Stimulated activated CD4-positive, alpha-beta T cell treated with anti-CD3 and anti-CD28 coated beads, TNF-alpha, amount 100 ng/mL, for 48 hours (primary cell): ENCODE measurements around the gene CAP1.

Experiments
- DNase-seq, 3 donors: peaks; one replicate each; pipeline ENCODE4 v3.0.0-alpha.2; 2020; ENCODE audit warnings: low read depth in 3 of 3

The CAP1 gene

DNA sequence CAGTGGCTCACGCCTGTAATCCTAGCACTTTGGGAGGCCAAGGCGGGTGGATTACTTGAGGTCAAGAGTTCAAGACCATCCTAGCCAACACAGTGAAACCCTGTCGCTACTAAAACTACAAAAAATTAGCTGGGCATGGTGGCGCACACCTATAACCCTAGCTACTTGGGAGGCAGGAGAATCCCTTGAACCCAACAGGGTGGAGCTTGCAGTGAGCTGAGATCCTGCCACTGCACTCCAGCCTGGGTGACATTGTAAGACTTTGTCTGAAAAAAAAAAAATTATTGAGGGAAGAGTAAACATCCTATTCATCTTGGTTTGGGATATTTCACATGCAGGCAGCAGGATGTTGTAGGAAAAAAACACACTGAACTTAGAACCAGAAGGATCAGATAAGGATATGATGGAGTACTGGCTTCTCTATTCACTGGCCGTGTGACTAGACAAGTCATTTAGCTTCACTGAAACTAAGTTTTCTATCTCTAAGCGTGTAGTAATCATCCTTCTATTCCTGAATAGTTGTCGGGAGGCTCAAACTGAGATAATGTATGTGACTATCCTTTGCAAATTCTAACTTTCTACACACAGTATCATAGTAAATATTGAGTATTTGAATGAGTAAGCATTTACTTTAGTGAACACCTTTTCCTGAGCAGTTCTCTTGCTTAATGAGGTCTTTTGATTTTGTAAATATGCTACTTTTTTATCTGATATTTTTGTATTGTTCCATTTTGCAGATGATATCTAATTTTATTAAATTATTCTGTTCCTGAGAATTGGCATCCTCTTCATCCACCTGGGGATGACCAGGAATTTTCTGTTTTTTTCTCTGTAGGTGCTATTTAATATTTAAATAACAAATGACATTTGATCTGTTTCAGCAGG, 18.2 kb downstream of the CAP1 start:
- DNase-seq = no peak

DNA sequence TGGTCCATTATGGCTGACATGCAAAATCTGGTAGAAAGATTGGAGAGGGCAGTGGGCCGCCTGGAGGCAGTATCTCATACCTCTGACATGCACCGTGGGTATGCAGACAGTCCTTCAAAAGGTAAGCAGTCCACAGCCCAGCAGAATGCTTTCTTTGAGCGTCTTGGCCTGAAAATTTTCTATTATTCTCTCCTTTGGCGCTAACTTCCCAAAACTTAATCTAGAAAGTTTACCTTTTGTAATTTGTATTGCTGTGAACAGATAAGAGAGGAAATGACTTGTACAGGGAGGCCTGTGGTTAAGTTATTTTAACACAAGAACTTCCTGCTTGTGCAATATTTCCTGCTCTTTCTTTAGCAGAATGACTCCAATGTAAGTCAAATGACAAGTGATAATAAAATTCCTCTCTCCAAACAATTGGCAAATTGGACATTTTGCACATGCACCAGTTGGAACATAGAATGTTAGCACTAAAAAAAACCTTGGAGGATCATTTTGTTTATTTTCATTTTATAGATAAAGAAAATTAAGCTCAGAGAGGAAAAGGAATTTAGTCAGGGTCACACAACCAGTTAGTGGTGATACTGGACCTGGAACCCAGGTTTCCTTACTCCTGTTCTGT, 18.9 kb downstream of the CAP1 start:
- no peak for DNase-seq

DNA sequence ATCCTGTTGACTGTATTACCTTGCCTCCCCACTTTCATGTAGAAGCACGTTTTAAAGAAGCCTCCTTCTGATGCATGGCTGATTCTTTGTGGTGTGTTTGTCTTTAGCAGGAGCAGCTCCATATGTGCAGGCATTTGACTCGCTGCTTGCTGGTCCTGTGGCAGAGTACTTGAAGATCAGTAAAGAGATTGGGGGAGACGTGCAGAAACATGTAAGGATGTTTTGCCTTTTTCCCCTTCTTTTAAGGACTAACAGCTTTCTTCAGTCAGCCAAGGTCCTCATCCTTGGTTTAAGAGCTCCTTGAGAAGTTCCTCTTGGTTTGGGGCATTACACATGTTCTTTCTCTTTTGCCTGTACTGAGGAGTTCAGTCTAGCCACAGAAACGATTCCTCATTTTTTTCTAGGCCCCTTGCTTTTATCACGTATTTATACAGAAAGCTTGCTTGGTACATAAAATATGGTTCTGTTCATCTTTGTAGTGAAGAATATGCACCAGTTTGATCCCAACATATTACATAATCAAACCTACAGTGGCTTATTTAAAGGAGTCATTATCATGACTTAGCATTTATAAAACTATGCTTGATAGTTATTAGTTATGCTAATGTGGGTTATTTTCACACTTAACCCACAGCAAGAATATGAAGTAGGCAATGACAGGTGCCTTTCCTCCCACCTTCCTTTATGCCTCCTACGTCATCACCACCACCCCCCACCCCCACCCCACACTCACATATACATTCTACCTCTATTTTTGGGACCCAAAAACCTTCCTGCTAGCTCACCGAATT, 19.6 kb downstream of the CAP1 start:
- no peak for DNase-seq

DNA sequence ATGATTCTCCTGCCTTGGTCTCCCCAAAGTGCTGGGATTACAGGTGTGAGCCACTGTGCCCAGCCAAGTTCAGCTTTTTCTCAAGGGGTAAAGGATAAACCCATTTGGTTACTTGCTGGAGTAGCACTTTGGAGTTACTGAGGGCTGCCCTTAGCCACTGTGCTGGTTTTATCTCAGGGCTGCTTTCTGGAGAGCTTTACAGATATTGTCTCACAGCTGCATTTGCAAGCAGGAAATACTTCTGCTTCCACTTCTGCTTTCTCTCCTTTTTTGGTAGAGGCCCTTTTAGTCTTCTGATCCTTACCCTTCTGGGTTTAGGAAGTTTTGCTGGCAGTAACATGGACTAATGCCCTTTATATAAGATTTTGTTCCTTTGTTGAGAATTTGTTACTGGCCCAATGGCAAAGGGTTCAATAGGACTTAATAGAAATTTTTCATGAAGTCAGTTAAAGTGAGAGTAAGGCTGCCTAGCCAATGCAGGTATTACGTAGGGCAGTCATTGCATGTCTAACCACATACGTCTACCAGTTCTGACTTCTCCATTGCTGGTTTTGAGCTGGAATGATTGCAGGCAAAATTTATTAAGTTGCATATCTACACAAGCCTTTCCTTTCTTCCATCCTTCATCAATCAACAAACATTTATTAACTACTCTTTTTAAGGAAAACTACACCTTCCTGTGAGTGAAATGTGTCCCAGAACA, 24.4 kb downstream of the CAP1 start:
- no peak for DNase-seq

DNA sequence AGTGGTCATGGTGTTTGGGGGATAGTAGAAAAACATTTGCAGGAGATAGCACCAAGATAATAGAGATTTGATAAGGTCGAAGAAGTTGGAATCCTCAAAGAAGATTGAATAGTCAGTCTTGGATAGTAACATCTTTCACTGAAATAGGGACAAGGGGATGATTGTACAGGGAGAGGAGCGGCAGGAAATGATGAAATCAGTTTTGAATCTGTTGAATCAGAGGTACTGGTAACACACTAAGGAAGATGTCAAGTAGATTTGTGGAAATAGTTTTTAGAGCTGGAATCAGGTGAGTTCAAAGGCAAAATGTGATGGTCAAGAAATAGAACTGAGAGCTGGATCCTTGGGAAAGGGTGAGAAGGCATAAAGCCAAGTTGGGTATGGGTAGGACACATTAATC, 26.5 kb downstream of the CAP1 start:
- no peak for DNase-seq

DNA sequence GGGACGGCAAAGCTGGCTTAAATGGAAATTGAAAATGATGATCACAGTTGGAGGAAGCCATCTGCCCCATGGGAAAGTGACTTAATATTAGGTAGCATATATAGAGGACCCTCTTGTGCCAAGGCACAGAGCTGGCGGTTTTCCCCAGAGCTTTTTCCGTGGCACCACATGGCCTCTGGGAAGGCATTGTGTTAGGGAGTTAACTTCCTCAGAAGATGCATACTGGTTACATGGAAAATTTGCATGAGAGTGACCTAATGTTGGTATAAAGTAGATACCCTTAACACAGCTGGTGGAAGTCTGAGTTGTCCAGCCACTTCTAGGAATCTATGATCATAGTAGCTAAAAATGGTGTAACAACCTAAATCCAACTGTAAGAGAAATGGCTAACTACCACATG, 27.3 kb downstream of the CAP1 start:
- no peak for DNase-seq

DNA sequence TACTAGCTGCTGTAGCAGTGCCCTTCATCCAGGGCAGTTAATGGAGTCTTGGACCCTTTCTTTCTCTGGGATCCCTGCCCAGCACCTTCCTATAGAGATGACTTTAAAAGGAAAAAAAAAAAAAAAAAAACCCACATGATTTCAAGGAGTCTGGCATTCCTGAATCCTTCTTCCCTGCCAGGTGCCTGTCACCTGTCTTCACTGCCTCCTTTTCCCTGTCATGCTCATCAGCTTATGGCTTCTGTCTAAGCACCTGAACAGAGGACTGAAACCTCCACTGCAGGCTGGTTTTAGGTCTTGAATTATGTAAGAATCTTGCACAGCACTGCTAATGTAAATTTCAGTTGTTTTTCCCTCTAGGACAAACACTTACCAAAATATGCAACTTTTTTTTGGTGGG, 31.6 kb downstream of the CAP1 start:
- DNase-seq = no peak

DNA sequence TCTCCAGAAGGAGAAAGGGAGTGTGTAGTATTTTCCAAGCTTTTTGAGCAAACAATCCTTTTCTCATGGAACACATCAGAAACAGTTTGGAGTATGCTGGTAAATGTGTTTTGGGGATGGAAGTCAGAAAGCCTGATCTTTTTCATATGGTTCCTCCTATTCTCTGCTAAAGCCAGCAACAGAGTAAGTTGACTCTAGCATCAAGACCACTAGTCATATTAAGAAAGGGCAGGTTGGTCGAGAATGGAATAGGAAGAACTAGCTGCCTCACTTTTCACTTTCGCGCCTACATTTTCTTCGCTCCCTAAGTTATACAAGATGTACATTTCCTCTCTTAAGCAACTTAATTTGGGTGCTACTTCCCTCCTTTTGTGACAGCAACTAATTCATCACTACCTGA, 32.5 kb downstream of the CAP1 start:
- no peak for DNase-seq

DNA sequence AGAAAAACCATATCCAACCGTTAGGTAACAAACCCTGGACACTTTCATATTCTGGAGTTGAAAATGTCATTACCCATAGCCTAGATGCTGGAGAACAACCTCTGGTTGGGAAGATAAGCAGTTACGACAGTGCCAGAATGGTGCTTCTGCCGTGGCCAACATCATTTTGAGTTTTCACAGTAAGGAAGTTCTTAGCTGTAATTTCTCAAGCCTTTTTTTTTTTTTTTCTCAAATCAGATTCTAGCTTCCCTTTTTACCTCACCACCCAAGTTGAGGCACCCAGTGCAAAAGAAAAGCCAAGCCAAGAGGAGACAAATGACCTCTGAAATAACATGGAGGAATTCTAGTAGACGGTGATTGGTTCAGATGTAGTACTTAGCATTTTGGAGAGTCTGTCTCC, 34.7 kb downstream of the CAP1 start:
- no peak for DNase-seq

DNA sequence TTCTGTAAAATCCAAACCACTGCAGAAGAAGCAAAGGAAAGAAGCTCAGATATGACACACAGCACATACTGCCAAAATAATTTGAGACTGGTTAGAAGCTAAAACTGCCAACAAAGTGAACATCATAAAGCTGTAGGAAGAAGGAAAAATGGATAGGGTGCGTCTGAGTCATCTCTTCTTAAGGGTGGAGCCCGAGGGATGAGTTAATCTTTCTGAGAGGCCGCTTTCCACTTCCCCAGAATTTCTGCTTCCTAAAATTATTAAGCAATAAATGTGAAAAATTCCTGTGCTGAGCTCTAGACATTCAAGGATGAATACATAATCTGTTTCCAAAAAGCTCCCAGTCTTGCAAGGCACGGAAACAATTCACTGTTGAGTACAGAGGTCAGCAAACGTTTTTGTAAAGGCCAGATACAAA, 36.4 kb downstream of the CAP1 start:
- DNase-seq = no peak

DNA sequence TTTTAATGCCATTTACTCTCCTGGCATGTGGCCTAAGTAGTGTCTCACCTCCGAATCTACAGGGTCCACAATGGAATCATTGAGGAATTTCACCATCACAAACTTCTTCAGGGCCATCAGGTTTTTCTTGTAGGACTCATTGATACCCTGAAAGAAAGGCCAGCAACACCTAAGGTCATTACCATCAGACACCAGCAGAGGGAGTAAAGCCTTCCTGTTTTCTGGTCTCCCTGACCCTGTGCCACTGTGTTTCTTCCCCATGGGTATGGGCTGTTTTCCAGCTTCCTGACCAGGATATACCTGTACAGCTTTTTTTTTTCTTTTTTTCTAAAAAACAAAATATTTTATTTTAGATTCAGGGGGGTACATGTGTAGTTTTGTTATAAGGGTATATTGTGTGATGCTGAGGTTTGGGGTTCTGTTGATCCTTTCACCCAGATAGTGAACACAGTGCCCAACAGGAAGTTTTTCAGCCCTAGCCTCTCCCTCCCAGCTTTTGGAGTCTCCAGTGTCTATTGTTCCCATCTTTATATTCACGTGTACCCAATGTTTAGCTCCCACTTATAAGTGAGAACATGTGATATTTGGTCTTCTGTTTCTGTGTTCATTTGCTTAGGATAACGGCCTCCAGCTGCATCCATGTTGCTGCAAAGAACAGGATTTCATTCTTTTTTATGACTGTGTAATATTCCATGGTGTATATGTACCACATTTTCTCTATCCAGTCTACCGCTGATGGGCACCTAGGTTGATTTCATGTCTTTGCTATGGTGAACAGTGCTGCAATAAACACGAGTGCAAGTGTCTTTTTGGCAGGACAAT, 38.2 kb downstream of the CAP1 start:
- peak in 2 of 3 donors; percentile 16 to 44 for DNase-seq

DNA sequence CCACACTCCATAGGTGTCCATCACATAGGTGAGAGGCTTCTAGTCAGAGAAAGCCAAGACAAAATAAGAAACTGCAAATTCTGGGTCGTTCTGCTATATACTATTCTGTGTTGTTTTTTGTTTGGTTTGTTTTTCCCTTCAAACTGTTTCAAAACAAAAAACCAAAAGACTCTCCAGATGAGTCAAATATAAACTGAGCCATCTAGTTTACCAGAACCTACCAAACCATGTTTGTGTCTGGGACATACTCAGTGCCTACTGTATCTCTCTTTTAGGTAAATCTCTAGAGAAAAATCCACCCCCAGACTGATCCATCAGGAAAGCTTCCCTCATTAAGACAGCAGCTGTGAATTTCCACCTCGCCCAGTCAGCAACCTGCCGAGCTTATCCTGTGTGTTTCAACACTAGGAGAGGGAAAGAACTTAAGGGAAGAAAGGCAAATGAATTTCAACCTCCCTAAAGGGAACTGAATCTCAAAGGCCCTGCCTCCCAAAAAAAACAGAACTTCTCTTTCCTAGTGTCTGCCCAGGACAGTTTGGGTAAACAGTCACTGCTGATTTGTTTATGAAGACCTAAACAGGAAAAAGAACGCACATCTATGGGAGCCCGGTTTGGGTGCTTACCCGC, 39.4 kb downstream of the CAP1 start:
- no peak for DNase-seq

DNA sequence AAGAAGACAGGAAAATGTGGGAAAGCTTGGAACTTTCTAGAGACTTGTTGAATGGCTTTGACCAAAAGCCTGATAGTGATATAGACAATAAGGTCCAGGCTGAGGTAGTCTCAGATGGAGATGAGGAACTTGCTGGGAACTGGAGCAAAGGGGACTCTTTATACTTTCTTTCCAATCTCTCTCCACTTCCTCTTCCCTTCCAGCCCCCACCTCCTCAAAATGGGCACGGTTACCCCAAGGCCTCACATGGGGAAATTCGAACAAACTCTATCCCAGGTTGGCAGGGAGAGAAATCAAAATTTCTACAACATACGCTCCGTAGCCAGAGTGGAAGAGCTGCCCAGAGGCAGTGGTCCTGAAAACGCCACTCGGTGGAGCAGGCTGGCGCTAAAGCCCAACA, 41.3 kb downstream of the CAP1 start:
- no peak for DNase-seq

DNA sequence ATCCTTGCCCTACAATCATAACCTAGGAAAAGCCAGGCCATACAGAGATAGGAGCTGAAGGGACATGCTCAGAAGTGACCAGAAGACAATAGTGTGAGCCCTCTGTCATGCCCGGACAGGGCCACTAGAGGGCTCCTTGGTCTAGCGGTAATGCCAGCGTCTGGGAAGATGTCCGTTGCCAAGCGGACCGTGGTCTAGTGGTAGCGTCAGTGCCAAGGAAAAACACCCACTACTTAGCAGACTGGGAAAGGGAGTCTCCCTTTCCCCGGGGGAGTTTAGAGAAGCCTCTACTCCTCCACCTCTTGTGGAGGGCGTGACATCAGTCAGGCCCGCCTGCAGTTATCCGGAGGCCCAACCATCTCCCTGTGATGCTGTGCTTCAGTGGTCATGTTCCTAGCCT, 44.2 kb downstream of the CAP1 start:
- DNase-seq = peak; percentile 11 to 31 (median 13)

DNA sequence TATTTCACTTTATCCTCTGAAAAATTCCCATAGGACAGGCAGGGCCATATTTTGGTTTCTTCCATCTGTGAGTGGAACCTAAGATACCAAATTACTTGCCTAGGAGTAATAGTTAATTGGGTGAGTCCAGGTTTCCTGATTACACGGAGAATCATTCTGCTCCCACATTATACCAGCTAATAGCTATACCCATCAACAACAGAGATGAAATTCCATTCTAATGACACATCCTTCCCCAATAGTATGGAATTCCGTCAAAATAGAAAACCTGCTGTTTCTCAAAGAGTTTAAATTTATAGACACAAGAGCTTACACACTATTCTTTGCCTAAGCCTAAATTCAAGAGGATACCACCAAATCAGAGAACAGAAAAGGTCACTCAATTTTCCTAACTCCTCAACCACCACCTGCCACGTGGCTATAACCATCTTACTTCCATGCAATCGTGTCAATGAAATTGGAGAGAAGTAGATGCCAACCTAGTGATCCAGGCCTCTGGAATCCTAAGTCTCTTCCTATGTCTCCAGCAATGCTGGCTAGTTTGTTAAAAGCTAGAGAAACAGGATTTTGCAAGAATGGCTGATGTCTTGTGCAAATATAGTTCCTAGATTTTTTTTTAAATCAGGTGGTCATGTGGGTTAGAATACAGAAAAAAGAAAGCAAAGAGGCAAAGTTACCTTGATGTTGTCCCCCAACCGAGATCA, 50.3 kb downstream of the CAP1 start:
- no peak for DNase-seq

DNA sequence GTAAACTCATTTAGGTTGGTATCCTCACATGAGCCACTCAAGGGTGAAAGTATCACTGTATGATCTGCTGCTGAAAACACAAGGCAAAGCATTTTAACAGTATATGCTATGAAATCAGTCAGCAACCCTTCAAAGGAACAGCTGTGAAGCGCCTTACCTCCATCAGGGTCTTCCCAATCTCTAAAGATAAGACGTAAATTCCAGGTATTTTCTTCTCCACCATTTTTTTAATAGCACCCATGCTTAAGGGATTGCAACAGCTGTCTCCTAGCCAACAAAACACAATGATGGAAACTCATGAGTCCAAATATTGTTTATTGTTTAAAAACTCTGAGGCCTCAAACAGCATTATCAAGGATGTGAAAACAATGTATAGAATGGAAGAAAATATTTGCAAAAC, 51.7 kb downstream of the CAP1 start:
- no peak for DNase-seq

DNA sequence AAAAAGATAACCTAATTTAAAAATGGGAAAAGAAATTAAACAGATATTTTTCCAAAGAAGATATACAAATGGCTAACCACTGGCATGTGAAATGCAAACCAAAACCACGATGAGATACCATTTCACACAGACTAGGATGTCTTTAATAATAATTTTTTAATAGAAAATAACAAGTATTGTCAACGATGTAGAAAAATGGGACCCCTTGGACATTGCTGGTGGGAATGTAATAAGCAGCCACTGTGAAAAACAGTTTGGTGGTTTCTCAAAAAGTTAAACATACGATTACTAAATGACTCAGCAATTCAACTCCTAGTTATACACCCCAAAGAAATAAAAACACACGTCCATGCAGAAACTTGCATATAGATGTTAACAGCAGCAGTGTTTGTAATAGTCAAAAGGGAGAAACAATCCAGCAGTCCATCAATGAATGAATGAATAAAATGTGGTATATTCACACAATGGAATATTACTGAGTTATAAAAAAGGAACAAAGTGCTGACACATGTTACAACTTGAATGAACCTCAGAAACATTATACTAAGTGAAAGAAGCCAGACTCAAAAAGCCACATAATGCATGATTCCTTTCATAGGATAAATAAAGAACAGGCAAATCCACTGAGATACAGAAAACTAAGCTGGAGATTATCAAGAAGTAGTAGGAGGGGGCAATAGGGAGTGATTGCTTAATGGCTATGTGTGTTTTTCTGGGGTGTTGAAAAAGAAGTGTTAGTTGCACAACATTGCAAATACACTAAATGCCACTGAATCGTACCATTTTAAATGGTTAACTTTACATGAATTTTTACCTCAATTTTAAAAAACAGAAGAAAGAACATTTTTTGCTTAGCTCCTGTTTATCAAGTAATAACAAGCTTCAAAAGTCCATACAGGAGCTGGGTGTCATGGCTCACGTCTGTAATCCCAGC, 52.4 kb downstream of the CAP1 start:
- DNase-seq = no peak

DNA sequence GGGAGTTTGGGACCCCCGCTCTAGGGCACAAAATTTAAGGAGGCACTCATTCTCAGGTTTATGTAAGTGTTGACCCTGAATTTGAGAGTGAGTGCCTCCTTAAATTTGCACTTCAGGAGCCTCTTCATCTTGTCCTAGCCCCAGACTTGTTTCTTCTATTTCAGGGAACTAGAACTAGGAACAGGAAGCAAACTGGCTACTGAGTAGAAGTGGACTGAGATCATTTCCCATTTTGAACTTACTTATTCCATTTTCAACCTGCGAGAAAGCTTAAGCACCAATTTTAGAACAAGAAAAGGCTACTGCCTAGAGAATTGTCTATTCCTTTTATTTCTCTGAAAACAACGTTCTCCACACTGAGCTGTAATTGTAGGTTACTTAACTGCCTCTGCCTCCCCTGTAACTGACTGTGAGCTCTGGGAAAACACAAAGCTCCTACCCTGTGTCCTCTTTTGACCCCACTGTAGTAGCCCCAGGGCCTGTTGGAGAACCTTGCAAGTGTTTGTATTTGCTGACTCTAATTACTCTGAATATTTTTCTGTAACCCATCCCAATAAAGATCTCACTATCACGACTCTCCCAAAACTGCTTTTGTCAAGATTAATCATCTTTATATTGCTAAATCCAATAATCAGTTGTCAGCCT, 54.1 kb downstream of the CAP1 start:
- no peak for DNase-seq
